G401.6 (cell line): ENCODE measurements around the gene A4GALT.

Source experiments
- FAIRE-seq: peaks from 2 replicates; lab custom pipeline; 2012; peaks lifted over from hg19 to GRCh38; lab: Jason Lieb, UNC

The A4GALT gene

DNA sequence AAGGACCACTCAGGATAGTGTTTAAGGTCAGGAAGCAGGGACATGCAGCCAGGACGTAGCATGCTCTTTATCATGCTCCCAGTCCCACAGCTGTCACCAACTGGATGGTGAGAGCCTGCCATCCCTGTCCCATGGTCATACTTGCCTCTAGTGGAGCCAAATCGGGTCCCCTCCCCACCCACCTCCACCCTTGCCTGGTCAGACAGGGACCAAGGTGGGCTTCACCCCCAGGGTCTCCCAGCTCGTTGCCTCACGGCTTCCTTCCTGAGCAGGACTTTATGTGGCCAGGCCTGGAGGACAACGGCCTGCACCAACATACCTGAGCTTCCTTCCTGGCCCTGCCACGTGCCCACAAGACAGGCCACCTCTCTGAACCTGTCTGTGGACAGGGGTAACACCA lies 19.8 kb downstream of the A4GALT start:
- no peak for FAIRE-seq

DNA sequence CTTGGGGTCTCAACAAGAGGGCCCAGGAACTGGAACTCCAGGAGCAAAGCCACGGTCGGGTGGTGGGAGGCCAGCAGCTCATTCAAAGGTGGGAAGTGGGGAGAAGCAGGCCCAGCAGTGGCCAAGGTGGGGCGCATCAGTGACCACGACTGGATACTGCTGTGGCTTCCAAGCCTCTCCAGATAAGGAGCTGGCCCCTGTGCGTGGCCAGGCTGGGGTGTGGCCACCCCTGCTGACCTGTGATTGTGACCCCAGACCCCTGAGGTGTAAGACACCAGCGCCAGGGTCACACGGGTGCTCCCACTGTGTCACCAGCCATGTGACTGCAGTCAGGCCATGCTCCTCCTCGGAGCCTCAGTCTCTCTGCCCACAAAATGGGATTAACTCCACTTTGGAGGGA lies 20.3 kb downstream of the A4GALT start:
- no peak for FAIRE-seq

DNA sequence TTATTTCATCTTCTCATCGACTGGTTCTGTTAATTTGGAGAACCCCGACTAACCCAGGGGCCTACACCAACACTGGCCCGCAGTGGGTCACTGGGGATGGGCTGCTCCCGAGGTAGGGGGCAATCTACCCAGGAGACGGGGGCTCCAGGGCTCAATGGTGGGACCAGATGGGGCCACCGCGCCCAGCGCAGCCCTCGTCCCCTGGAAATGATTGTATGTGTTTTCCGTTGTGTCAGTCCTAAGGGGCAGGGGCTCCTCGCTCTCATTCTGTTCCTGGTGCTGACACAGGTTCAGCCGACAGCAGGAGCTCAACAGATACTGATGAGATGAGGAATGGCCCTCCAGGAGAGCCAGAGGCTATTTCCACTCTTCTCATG lies 20.7 kb downstream of the A4GALT start:
- no peak for FAIRE-seq

DNA sequence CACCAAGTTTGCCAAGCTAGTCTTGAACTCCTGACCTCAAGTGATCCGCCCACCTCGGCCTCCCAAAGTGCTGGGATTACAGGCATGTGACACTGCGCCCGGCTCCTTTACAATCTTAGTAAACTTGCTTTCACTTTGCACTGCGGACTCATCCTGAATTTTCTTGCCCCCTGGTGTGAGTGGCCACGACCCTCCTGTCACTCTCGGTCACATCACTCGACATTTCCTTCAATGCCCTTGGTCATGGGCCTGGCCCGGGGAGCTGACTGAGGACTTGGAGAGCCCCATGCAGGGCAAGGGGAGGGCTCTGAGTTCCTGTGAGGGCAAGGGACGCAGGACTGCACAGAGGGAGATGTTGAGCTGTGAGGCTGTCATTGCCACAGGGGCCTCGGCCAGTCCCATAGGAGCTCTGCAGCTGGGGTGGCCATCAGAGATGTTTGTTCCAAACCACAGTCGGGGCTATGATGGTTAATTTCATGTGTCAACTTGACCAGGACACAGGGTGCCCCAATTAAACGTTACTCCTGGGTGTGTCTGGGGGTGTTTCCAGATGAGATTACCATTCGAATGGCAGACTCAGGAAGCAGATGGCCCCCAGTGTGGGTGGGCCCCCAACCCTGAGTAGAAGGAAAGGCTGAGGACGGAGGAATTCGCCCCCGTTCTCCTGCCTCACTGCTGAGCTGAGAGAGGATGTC lies 21.2 kb downstream of the A4GALT start:
- no peak for FAIRE-seq

DNA sequence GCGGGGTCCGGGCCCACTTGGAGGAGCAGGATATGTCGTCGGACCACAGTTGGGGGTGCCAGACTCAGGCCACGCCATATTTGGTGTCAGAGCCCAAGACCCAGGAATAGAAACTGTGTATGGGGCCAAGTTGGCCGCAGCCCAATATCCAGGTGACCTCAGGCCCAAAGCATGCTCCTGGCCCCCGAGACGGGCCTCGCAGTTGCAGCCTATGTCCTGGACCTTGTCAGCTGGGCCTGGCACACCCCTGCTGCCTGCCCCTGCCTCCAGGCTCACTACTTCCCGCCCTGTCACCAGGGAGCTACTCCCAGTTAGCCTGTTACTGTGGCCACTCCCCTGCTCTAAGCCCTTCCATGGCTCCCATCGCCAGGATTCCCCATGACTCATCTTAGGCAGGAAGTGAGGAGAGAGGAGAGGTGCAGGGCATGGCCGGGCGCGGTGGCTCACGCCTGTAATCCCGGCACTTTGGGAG lies 23.1 kb downstream of the A4GALT start:
- no peak for FAIRE-seq

DNA sequence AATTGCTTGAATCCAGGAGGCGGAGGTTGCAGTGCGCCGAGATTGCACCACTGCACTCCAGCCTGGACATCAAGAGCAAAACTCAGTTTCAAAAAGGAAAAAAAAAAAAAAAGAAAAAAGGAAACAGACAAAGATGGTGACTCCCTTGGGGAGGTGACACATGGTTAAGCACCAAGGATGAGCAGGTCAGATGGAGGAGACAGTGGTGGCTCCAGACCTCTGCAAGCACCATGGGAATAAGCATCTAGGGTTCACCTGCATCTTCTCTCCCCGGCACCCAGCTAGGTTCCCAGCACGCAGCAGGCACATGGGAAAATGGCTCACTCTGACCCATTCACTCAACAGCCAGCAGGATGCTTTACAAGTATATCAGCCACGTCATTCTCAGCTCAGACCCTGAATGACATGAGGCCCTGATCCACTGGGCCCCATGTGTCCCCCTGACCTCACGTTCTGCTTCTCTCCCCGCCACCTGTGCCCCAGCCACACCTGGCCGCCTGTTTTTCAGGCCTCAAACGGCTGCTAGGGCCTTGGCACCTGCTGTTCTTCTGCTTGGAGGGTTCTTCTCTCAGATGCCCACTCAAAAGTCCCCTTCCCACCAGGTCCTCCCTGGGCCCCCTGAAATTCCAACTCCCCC lies 24.2 kb downstream of the A4GALT start:
- no peak for FAIRE-seq

DNA sequence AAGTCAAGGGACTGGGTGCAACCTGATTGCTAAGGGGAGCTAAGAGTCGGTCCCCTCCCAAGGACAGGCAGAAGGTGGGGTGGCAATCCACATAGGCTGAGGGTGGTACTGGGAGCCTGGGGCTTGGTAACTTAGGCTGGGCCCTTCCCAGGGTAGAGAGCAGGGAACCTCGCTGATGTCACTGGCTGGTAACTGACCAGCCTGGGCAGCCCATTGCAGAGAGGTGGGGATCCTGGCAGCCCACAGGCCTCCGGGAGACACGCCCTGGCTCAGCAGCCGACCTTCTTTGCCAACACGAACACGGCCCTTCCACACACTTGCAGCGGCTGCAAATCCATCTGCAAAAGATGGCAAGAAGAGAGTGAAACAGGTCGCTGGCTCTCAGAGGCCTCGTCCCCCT lies 25.4 kb downstream of the A4GALT start:
- no peak for FAIRE-seq

DNA sequence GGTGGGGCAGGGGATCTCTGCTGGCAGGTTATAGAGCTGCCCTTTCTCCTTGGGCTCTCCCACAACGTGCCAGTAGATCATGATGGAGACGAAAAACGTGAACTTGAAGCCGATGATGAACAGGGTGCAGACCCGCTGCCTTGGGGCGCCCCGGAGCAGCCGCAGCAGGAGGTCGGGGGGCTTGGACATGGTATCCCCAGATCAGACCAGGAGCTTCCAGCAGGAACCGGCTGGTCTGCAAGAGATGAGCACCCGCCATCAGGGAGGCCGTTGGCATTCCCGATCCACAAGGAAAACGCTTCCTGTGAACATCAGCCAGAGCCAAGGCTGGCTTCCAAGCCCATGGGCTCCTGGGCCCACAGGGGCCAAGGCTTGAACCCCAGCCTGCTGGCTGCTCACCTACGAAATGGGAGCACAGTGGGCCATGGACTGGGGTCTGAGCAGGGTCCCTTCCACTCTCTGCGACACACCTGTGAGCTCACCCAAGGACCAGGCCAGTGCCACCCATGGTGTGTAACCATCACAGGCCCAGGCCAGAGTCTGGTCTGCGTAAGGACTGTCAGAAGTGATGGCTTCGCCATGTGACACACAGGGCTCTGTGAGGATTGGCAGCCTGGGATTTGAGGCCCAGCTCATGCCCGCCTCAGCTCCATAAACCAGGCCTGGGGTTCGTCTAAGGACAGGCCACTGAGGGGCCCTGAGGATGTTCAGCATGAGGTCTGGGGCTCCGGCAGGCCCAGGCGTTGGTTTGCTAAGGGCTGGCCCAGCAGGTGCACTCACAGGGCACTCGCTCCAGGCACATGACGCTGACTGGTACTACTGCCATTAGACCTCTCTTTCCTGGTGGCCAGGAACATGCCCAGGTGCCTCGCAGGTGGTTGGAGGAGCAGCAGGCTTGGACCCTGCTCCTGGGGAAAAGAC lies 26.6 kb downstream of the A4GALT start:
- FAIRE-seq, result no peak

GRCh38 chr22:42693055-42693762 lies 27.5 kb downstream of the A4GALT start:
- FAIRE-seq, result no peak

- no peak for FAIRE-seq
These were observed 28.2 kb downstream of the A4GALT start for GRCh38 chr22:42692239-42693054.

DNA sequence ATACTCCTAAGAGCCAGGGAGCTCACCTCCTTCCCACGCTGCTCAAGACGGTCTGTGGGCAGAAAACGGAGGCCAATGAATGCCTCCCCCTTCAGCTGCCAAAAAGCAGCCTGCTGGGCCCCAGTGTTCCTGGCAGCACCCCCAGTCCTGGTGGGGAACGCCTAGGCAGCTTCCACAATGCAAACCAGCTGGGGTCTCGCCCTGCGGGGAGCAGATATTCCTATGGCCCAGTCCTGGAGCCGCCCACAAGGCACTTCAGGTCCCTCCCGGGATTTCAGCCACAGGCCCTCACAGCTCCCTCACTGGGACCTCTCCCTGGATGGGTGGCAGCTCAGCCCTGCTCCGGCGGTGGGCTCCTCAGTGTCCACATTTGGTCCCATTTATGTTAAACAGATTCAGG lies 29.2 kb downstream of the A4GALT start:
- no peak for FAIRE-seq

- no peak for FAIRE-seq
These were observed 32.1 kb downstream of the A4GALT start for GRCh38 chr22:42688241-42689211.

- no peak for FAIRE-seq
These were observed 33.7 kb downstream of the A4GALT start for GRCh38 chr22:42686756-42687491.

- FAIRE-seq, result no peak
These were observed 34.6 kb downstream of the A4GALT start for GRCh38 chr22:42685941-42686653.

DNA sequence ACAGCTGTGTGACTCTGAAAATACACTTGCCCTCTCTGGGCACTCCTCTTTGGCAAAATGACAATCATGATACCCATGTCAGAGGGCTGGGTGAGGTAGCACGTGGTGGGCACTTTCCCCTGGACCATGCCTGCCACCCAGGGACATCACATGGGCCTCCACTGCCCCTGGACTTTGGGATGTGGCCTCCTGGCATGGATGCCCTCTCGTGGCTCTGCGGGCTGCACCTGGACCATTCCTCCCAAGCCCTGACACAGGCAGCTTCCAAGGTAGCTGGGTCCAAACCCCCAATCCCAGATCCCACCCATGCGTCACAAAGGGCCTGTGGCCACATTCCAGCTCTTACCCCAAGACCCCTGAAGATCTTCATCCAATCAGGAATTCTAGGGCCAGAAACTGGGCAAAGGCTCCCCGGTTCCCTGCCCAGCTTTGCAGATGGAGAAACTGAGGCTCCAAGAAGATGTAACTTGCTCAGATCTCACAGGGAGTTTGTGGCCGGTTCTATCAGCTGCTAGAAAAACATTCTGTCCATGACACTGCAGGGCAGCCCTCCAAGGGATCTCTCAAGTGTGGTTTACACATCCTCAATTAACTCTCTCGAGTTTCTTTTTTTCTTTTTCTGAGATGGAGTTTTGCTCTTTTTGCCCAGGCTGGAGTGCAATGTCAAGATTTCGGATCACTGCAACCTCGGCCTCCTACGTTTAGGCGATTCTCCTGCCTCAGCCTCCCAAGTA lies 36.0 kb downstream of the A4GALT start:
- no peak for FAIRE-seq

- FAIRE-seq, result no peak
These were observed 36.9 kb downstream of the A4GALT start for GRCh38 chr22:42683578-42684283.

DNA sequence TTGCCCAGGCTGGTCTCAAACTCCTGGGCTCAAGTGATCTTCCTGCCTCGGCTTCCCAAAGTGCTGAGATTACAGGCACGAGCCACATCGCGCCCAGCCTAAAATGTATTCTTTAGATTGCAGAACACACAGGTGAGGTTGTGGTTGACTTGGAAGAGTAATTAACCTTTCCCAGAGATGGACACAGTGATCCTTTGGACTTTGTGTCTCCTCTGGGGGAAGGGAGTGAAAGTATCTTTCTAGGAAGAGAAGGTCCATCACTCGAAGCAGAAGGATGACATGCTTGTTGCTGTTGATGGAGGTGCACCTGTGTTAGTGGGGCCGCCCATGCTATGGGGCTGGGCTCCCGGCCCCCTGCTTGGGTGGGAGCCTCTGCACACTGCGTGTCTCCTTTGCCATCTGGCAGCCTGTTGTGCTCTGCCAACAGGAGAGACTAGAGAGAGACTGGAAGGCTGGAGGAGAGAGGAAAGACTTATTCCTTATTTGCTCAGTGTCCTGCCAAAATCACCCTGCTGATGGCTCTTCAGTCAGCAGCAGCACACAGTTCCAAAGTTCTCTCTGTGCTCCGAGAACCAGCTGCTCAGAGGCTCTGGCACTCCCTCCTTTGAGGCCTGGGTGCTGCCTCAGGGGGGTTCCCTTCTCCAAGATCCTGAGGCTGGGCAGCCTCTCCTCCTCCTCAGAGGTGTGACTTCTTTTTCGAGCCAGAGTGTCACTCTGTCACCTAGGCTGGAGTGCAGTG lies 38.4 kb downstream of the A4GALT start:
- FAIRE-seq, result no peak
